Measurements from ENCODE around the gene MAP2K5. TPM values are rescaled to one million over a fixed set of nuclear protein-coding genes. Genes with fewer than 3 reads are reported as not detected.

MAP2K5 gene
- total RNA-seq, 1 donor from 2014 or later, result 2.9 TPM

DNA sequence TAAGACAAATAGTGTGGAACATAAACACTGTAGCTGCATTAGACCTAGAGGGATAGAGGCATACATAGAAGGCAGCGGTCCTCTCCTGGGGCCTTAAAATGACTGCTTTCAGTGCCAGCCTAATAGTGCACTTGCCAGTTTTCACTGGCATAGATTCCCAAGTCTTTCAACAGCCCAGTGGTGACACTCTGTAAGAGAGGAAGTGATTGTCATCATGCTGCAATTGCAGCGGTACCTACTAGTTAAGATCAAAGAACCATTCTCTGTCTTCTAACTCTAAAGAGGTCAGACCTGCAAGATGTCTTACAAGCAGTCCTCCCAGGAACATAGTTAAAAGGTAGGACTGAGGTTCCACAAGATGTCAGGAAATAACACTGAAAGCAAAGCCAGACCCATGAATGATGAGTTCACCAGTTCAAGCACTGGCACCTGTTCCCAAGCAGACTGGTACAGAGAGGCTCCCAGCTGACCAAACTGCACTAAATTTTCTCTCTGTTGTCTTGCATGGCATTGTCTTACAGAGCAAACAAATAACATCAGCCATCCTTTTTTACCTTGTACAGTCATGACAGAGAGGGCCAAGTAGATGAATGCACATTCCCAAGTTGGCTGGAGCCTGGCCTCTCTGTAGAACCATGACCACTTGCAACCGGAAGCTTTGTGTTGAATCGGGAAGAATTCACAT, 182.3 kb downstream of the MAP2K5 start:
- peak; percentile 18 for FAIRE-seq
- no peak for DNase-seq (ENCODE audit: low read depth)
- H3K4me3 ChIP-seq (ENCODE audit: low read depth, low read length), result no peak overlapping the region
- no peaks in the 10 kb centered on the region for H3K27me3 ChIP-seq (ENCODE audit: control insufficient read depth, insufficient read depth, low read length)
- no peaks in the 10 kb centered on the region for H3K36me3 ChIP-seq (ENCODE audit: control insufficient read depth, insufficient read depth, low read length)
- TF ChIP-seq, protein P1, sequence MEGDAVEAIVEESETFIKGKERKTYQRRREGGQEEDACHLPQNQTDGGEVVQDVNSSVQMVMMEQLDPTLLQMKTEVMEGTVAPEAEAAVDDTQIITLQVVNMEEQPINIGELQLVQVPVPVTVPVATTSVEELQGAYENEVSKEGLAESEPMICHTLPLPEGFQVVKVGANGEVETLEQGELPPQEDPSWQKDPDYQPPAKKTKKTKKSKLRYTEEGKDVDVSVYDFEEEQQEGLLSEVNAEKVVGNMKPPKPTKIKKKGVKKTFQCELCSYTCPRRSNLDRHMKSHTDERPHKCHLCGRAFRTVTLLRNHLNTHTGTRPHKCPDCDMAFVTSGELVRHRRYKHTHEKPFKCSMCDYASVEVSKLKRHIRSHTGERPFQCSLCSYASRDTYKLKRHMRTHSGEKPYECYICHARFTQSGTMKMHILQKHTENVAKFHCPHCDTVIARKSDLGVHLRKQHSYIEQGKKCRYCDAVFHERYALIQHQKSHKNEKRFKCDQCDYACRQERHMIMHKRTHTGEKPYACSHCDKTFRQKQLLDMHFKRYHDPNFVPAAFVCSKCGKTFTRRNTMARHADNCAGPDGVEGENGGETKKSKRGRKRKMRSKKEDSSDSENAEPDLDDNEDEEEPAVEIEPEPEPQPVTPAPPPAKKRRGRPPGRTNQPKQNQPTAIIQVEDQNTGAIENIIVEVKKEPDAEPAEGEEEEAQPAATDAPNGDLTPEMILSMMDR (IDR thresholded peaks at IDR 0.05; ENCODE audit: insufficient read depth, low read length, severe bottlenecking), result no peak

- Histone ChIP-seq H3K4me3 (ENCODE audit: low read depth, low read length) (no peak overlapping the region), H3K27me3 (ENCODE audit: control insufficient read depth, insufficient read depth, low read length) (no peaks in the 10 kb centered on the region), H3K36me3 (ENCODE audit: control insufficient read depth, insufficient read depth, low read length) (no peaks in the 10 kb centered on the region)
- FAIRE-seq (no peak), DNase-seq (ENCODE audit: low read depth) (no peak)
- TF ChIP-seq, protein P1 (IDR thresholded peaks at IDR 0.05; ENCODE audit: insufficient read depth, low read length, severe bottlenecking), result no peak
Observed at GRCh38 chr15:67730135-67730534, 187.6 kb downstream of the MAP2K5 start.

- peak; percentile 70 for DNase-seq (ENCODE audit: low read depth)
- no peaks in the 10 kb centered on the region for H3K27me3 ChIP-seq (ENCODE audit: control insufficient read depth, insufficient read depth, low read length)
Observed at GRCh38 chr15:67731112-67731721, 188.7 kb downstream of the MAP2K5 start.

DNA sequence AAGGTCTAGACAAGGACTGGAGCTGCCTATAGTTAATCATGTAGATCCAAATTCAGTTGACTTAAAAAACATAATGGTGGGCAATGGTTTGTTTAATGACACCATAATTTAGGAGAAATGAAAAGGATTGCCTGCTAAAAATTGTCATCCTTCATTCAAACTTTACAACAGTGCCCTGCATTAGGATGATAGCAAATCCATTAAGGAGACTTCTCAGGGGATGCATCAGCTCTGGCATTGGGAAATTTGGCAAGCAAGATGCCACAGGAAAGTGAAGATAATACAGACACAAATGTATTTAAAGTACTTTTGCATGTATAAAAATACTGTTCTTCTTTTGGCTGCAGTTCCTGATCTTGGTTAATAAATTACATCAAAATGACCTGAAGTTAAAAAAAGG, 189.7 kb downstream of the MAP2K5 start:
- FAIRE-seq (no peak), DNase-seq (ENCODE audit: low read depth) (no peak)
- no peaks in the 10 kb centered on the region for H3K27me3 ChIP-seq (ENCODE audit: control insufficient read depth, insufficient read depth, low read length)

More at GRCh38 chr15:67731112-67731721, 188.7 kb downstream of the MAP2K5 start:
- no peaks in the 10 kb centered on the region for H3K36me3 ChIP-seq (ENCODE audit: control insufficient read depth, insufficient read depth, low read length)
- TF ChIP-seq, protein P1 (IDR thresholded peaks at IDR 0.05; ENCODE audit: insufficient read depth, low read length, severe bottlenecking), result no peak
- FAIRE-seq, result peak; percentile 7
- no peak overlapping the region for H3K4me3 ChIP-seq (ENCODE audit: low read depth, low read length)

DNA sequence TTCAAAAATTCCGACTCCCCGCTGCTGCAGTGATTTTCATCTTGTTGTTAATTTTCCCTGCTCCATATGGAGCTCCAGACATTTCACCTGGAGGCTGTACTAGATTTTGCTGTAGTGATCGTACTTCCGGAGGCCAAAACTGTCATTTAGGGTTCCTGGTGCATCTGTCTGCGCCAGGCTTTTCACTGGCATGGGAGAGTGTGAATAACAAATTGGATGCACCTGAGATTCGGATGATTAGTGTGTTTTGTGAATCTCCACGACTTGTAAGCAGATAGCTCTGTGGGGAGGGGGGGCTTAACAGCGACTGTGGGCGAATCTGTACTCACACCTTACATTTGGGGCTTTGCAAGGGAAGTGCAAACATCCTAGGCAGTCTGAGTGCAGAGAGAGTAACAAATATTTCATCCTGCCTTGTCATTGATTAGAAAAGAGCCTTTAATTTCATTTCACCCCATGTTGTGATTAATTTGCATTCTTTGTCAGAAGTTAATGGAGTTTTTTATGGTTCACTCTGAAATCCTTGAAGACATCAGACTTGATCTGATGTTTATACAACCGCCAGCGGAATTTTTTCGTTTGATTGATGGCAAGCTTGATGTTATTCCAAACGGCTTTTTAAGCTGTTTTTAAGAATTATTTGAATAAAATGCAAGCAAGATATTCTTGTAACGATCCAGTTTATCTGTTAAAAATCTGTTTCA, 190.3 kb downstream of the MAP2K5 start:
- H3K27me3 ChIP-seq (ENCODE audit: control insufficient read depth, insufficient read depth, low read length), result no peaks in the 10 kb centered on the region

More for the DNA sequence above, 189.7 kb downstream of the MAP2K5 start:
- TF ChIP-seq, protein P1 (IDR thresholded peaks at IDR 0.05; ENCODE audit: insufficient read depth, low read length, severe bottlenecking), result no peak
- H3K36me3 ChIP-seq (ENCODE audit: control insufficient read depth, insufficient read depth, low read length), result no peaks in the 10 kb centered on the region
- no peak overlapping the region for H3K4me3 ChIP-seq (ENCODE audit: low read depth, low read length)

More for the DNA sequence above, 190.3 kb downstream of the MAP2K5 start:
- Histone ChIP-seq H3K36me3 (ENCODE audit: control insufficient read depth, insufficient read depth, low read length) (no peaks in the 10 kb centered on the region), H3K4me3 (ENCODE audit: low read depth, low read length) (no peak overlapping the region)
- FAIRE-seq (no peak), DNase-seq (ENCODE audit: low read depth) (no peak)
- TF ChIP-seq, protein P1 (IDR thresholded peaks at IDR 0.05; ENCODE audit: insufficient read depth, low read length, severe bottlenecking), result no peak

Measured in bronchial epithelial cell (primary cell).